OCI-LY1 (cell line): ENCODE data around the gene PLS3.

Experiments
- H2AFZ ChIP-seq: fragments of 200-600 bp; sonication (generic), shearing (Covaris generic); 2 replicates; pipeline ENCODE4 v1.6.0; 2014; ENCODE audit warnings: antibody characterized with exemption, mild to moderate bottlenecking, low read length
- H3F3A ChIP-seq: fragments of 200-600 bp; sonication (generic), shearing (Covaris generic); 2 replicates; pipeline ENCODE4 v1.6.0; 2014; ENCODE audit warnings: mild to moderate bottlenecking, antibody characterized with exemption, low read length, moderate library complexity; ENCODE audit not compliant: insufficient read depth
- H3K27ac ChIP-seq: fragments of 200-600 bp; sonication (generic); 2 replicates; pipeline ENCODE4 v1.5.1; 2014; ENCODE audit warnings: low read length, mixed run types, mild to moderate bottlenecking, low read depth; ENCODE audit not compliant: poor library complexity, severe bottlenecking
- H3K27me3 ChIP-seq: fragments of 200-600 bp; sonication (generic); 2 replicates; pipeline ENCODE4 v1.6.0; 2014; ENCODE audit warnings: antibody characterized with exemption, mild to moderate bottlenecking, low read length, moderate library complexity; ENCODE audit not compliant: insufficient read depth
- H3K36me3 ChIP-seq: fragments of 200-600 bp; sonication (generic); 2 replicates; pipeline ENCODE4 v1.6.1; 2014; ENCODE audit warnings: mild to moderate bottlenecking, antibody characterized with exemption, low read length, moderate library complexity, mixed read lengths; ENCODE audit not compliant: insufficient read depth
- H3K4me1 ChIP-seq: fragments of 200-600 bp; sonication (generic); 2 replicates; pipeline ENCODE4 v1.5.1; 2014; ENCODE audit warnings: mild to moderate bottlenecking, low read length, moderate library complexity; ENCODE audit not compliant: insufficient read depth, severe bottlenecking
- H3K4me2 ChIP-seq: fragments of 200-600 bp; sonication (generic), shearing (Covaris generic); 2 replicates; pipeline ENCODE4 v1.6.1; 2014; ENCODE audit warnings: low read length
- H3K4me3 ChIP-seq: fragments of 200-600 bp; sonication (generic); 2 replicates; pipeline ENCODE4 v1.5.1; 2014; ENCODE audit warnings: low read length, low read depth, mild to moderate bottlenecking, mixed read lengths; ENCODE audit not compliant: poor library complexity, severe bottlenecking
- H3K79me2 ChIP-seq: fragments of 200-600 bp; shearing (Covaris generic); 2 replicates; pipeline ENCODE4 v1.6.1; 2016; ENCODE audit warnings: mixed run types, low read length, mixed read lengths; ENCODE audit not compliant: insufficient read depth
- H3K9ac ChIP-seq: fragments of 200-600 bp; sonication (generic), shearing (Covaris generic); 2 replicates; pipeline ENCODE4 v1.6.1; 2014; ENCODE audit warnings: mild to moderate bottlenecking, low read length, mixed read lengths
- H3K9me2 ChIP-seq: fragments of 200-600 bp; sonication (generic), shearing (Covaris generic); 2 replicates; pipeline ENCODE4 v1.6.1; 2014; ENCODE audit warnings: low read depth, mild to moderate bottlenecking, low read length, mixed read lengths
- H3K9me3 ChIP-seq: fragments of 200-600 bp; shearing (Covaris generic); 2 replicates; pipeline ENCODE4 v1.6.1; 2014; ENCODE audit warnings: low read length, mixed read lengths
- H4K20me1 ChIP-seq: fragments of 200-600 bp; sonication (generic), shearing (Covaris generic); 2 replicates; pipeline ENCODE4 v1.6.0; 2016; ENCODE audit warnings: mild to moderate bottlenecking, low read length; ENCODE audit not compliant: insufficient read depth
- EZH2 ChIP-seq: fragments of 200-600 bp; sonication (generic), shearing (Covaris generic); IDR thresholded peaks from 2 replicates; pipeline ENCODE4 v1.8.0; 2017; ENCODE audit warnings: borderline replicate concordance, mixed run types, mild to moderate bottlenecking, antibody characterized with exemption, low read length, moderate library complexity, mixed read lengths
- TF ChIP-seq, protein P1 (sequence below): fragments of 200-600 bp; sonication (generic), shearing (Covaris generic); IDR thresholded peaks from 2 replicates; pipeline ENCODE4 v1.5.1; 2017; ENCODE audit warnings: mild to moderate bottlenecking, antibody characterized with exemption, low read length, moderate library complexity, mixed read lengths

The PLS3 gene

GRCh38 chrX:115689931-115690330, 129.0 kb downstream of the PLS3 start:
- no peaks in the 10 kb centered on the region for H3K4me1 ChIP-seq
- H3K9ac ChIP-seq: no peak overlapping the region
- no peaks in the 10 kb centered on the region for H3K79me2 ChIP-seq
- no peaks in the 10 kb centered on the region for H3K36me3 ChIP-seq
- no peak overlapping the region for H3K27ac ChIP-seq
- H3K4me3 ChIP-seq: no peak overlapping the region
- H4K20me1 ChIP-seq: no peaks in the 10 kb centered on the region
- no peaks in the 10 kb centered on the region for H3K9me2 ChIP-seq
- H3K27me3 ChIP-seq: no peaks in the 10 kb centered on the region
- H3F3A ChIP-seq: no peaks in the 10 kb centered on the region
- TF ChIP-seq, protein P1, sequence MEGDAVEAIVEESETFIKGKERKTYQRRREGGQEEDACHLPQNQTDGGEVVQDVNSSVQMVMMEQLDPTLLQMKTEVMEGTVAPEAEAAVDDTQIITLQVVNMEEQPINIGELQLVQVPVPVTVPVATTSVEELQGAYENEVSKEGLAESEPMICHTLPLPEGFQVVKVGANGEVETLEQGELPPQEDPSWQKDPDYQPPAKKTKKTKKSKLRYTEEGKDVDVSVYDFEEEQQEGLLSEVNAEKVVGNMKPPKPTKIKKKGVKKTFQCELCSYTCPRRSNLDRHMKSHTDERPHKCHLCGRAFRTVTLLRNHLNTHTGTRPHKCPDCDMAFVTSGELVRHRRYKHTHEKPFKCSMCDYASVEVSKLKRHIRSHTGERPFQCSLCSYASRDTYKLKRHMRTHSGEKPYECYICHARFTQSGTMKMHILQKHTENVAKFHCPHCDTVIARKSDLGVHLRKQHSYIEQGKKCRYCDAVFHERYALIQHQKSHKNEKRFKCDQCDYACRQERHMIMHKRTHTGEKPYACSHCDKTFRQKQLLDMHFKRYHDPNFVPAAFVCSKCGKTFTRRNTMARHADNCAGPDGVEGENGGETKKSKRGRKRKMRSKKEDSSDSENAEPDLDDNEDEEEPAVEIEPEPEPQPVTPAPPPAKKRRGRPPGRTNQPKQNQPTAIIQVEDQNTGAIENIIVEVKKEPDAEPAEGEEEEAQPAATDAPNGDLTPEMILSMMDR: no peak
- no peak for TF ChIP-seq EZH2
- no peaks in the 10 kb centered on the region for H3K9me3 ChIP-seq
- no peak overlapping the region for H2AFZ ChIP-seq
- H3K4me2 ChIP-seq: no peak overlapping the region

DNA sequence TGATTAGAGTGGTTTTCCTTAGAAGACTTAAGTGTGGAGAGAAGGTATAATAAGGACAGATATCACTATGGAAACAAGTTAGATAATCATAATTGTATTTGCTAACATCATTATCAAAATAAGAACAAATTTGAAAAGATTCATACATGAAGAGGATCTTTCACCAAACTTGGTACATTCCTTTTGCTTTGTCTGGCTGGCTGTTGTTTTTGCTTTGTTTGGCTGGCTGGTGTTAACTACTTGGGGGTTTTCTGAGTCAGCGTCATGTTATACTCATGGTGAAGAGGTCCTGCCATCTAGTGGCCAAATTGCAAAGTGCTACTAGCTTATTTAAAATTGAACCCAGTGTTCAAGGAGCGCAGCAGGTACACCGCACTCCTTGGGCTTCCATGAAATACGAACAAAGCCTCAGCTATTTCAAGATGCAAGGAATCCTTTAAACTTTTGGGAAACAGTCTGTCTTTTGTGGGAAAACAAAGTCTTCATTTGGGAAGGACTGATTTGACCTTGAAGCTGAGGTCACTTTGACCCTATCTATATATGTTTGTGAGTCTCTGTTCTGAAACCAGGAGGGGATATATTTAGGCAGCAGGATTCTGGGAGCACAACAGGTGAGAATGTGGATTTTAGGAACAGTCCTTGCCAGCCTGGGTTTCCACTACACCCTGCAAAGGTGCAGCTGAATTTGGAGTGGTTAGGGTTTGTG, 129.7 kb downstream of the PLS3 start:
- Histone ChIP-seq H3K79me2 (no peaks in the 10 kb centered on the region), H3K4me2 (no peak overlapping the region), H3K9me2 (no peaks in the 10 kb centered on the region), H3K4me3 (no peak overlapping the region), H3K4me1 (no peaks in the 10 kb centered on the region), H3K27me3 (no peaks in the 10 kb centered on the region), H3K36me3 (no peaks in the 10 kb centered on the region), H4K20me1 (no peaks in the 10 kb centered on the region), H2AFZ (no peak overlapping the region), H3F3A (no peaks in the 10 kb centered on the region), H3K9ac (no peak overlapping the region), H3K27ac (no peak overlapping the region), H3K9me3 (no peaks in the 10 kb centered on the region)
- no peak for TF ChIP-seq EZH2
- TF ChIP-seq, protein P1: peak; percentile 59

DNA sequence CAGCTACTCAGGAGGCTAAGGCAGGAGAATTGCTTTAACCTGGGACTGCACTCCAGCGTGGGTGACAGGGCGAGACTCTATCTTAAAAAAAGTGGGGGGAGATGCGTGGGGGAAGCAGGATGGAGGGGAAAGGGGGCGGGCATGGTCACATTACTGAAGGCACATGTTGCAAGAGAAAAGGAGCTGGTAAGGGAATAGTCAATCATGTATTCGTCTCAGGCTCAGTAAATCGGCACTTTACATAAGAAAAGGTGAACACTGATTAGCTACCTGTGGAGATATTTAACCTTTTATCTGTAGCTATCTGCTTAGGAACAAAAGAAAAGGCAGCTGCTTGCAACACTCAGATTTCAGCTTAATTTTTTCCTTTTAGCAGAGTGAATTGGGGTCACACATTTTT, 132.5 kb downstream of the PLS3 start:
- no peaks in the 10 kb centered on the region for H3K79me2 ChIP-seq
- no peaks in the 10 kb centered on the region for H3K36me3 ChIP-seq
- H3F3A ChIP-seq: no peaks in the 10 kb centered on the region
- H4K20me1 ChIP-seq: no peaks in the 10 kb centered on the region
- H3K27me3 ChIP-seq: no peaks in the 10 kb centered on the region
- H3K9me2 ChIP-seq: no peaks in the 10 kb centered on the region
- H3K4me2 ChIP-seq: no peak overlapping the region
- H3K4me1 ChIP-seq: no peaks in the 10 kb centered on the region
- H2AFZ ChIP-seq: no peak overlapping the region
- H3K9ac ChIP-seq: no peak overlapping the region
- H3K4me3 ChIP-seq: no peak overlapping the region
- TF ChIP-seq, protein P1: no peak
- no peak for TF ChIP-seq EZH2
- H3K27ac ChIP-seq: no peak overlapping the region
- H3K9me3 ChIP-seq: no peaks in the 10 kb centered on the region
